ENCODE measurements around the gene TCL1B. TPM values are rescaled to one million over a fixed set of nuclear protein-coding genes. Genes with fewer than 3 reads are reported as not detected.

Gene TCL1B
- polyA plus RNA-seq, 10 donors = 0.11 to 0.13 TPM; not detected in 8

Other genes with a start within 250 kb of the TCL1B start
- 10 to 100 TPM in 1 of 10 donors, 1 to 10 TPM in 9; 6.1 to 10.1 (median 9.4) TPM for gene SYNE3, start 169.8 kb upstream of the TCL1B start, polyA plus RNA-seq (ENCODE audit: insufficient read length in 10 of 10)
- 10 to 100 TPM; 38.3 to 61.1 (median 49.9) TPM for gene GLRX5, start 151.4 kb upstream of the TCL1B start, polyA plus RNA-seq (ENCODE audit: insufficient read length in 10 of 10)
- gene TCL1A, start 27.7 kb downstream of the TCL1B start, polyA plus RNA-seq (ENCODE audit: insufficient read length in 10 of 10) = 1 to 10 TPM in 5 of 10 donors, under 1 TPM in 5; 0.32 to 2.6 (median 1.0) TPM
- under 1 TPM in 5 of 10 donors, not detected in 5; 0.05 to 0.50 (median 0.16) TPM for gene TUNAR, start 190.4 kb downstream of the TCL1B start, polyA plus RNA-seq (ENCODE audit: insufficient read length in 10 of 10)